ENCODE data around the gene TNNC1. TPM values are rescaled to one million over a fixed set of nuclear protein-coding genes. Genes with fewer than 3 reads are reported as not detected.

Gene TNNC1
- total RNA-seq, 3 donors from 2014 or later (not counting 1 experiment from before 2014, with no cell fraction given), result 1.1 to 1.2 TPM; not detected in 1

DNA sequence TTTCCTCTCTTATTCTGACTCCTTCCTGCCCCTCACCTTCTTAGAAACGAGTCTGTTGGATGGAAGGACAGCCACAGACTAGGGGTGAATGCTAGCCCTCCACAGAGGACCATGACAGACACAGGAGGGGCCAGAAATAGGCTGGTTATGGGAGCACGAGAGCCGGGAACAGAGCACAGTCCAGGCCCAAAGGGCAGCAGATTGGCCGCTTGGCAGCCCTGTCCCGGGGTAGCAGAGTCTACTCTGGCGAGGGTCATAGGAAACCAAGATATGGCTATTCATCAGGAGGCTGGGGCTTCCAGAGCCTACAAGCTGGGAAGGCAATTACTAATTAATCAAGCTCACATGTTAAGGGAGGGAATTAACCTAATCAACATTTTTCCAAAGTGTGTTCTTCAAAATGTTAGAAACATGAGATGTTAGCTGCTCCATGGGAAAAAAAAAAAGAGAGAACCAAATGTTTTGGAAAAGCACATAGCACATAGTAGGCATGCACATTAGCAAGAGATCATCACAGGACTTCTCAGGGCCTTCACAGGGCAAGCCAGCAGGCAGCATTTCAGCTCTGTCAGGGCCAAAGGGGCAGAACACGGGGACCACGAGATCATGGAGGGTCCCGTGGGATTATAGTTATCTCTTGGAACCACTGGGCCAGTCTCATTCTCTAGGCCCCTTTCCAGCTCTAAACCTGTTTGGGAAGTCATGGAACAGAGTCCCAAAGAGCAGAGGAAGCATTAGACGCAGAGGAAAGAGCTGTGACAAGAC, 22.2 kb downstream of the TNNC1 start:
- Mint-ChIP-seq H3K27ac (no peak overlapping the region), H3K4me1 (no peaks in the 10 kb centered on the region), H3K27me3 (ENCODE audit: low read depth in 2 of 2) (peaks cover 0 to 6% of the 10 kb centered on the region in 2 donors), H3K4me3 (no peak overlapping the region), H3K36me3 (no peaks in the 10 kb centered on the region), H3K9me3 (no peaks in the 10 kb centered on the region)
- Histone ChIP-seq H3K27ac (ENCODE audit: low read length) (no peak overlapping the region), H3K36me3 (ENCODE audit: control insufficient read depth, insufficient read depth, low read length) (no peaks in the 10 kb centered on the region), H3K27me3 (ENCODE audit: control insufficient read depth, insufficient read depth, low read length) (no peaks in the 10 kb centered on the region), H3K4me1 (ENCODE audit: control insufficient read depth, insufficient read depth, low read length) (no peaks in the 10 kb centered on the region), H3K4me3 (ENCODE audit: low read length) (no peak overlapping the region), H3K9me3 (ENCODE audit: control insufficient read depth, insufficient read depth, low read length) (no peaks in the 10 kb centered on the region)
- intact Hi-C loops (cut with micrococcal nuclease), result no loop called here
- no peak for DNase-seq
- TF ChIP-seq, protein P1, sequence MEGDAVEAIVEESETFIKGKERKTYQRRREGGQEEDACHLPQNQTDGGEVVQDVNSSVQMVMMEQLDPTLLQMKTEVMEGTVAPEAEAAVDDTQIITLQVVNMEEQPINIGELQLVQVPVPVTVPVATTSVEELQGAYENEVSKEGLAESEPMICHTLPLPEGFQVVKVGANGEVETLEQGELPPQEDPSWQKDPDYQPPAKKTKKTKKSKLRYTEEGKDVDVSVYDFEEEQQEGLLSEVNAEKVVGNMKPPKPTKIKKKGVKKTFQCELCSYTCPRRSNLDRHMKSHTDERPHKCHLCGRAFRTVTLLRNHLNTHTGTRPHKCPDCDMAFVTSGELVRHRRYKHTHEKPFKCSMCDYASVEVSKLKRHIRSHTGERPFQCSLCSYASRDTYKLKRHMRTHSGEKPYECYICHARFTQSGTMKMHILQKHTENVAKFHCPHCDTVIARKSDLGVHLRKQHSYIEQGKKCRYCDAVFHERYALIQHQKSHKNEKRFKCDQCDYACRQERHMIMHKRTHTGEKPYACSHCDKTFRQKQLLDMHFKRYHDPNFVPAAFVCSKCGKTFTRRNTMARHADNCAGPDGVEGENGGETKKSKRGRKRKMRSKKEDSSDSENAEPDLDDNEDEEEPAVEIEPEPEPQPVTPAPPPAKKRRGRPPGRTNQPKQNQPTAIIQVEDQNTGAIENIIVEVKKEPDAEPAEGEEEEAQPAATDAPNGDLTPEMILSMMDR (IDR thresholded peaks at IDR 0.05), result no peak
- 79% methylated on average over 10 of the region's 10 CpGs for WGBS (ENCODE audit: insufficient coverage)
- ATAC-seq, result no peak

DNA sequence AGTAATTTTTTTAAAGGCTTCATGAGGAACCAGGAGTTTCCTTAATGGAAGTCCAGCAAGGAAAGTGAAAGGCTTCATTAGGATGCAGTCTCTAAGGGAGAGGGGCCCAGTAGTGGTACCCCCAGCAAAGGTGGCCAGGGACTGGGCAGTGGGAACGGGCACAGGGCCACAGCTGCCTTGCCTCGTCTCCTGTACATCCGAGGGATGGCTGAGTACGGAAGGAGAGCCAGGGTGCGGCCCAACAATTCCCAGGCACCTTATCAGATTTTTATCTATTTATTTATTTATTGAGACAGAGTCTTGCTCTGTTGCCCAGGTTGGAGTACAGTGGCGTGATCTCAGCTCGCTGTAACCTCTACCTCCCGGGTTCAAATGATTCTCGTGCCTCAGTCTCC, 23.4 kb downstream of the TNNC1 start:
- H3K4me3 Mint-ChIP-seq, result no peak overlapping the region
- WGBS (ENCODE audit: insufficient coverage), result 94% methylated on average over 7 of the region's 9 CpGs
- Histone ChIP-seq H3K27ac (ENCODE audit: low read length) (no peak overlapping the region), H3K9me3 (ENCODE audit: control insufficient read depth, insufficient read depth, low read length) (no peaks in the 10 kb centered on the region), H3K4me1 (ENCODE audit: control insufficient read depth, insufficient read depth, low read length) (no peaks in the 10 kb centered on the region), H3K27me3 (ENCODE audit: control insufficient read depth, insufficient read depth, low read length) (no peaks in the 10 kb centered on the region), H3K36me3 (ENCODE audit: control insufficient read depth, insufficient read depth, low read length) (no peaks in the 10 kb centered on the region), H3K4me3 (ENCODE audit: low read length) (no peak overlapping the region)
- DNase-seq (no peak), ATAC-seq (no peak)
- intact Hi-C loops (cut with micrococcal nuclease), result no loop called here
- TF ChIP-seq, protein P1 (IDR thresholded peaks at IDR 0.05), result no peak
- no peak overlapping the region for H3K27ac Mint-ChIP-seq
- H3K4me1 Mint-ChIP-seq, result no peaks in the 10 kb centered on the region
- no peaks in the 10 kb centered on the region for H3K36me3 Mint-ChIP-seq
- no peaks in the 10 kb centered on the region for H3K9me3 Mint-ChIP-seq
- H3K27me3 Mint-ChIP-seq (ENCODE audit: low read depth in 2 of 2), result peaks cover 0 to 6% of the 10 kb centered on the region in 2 donors

DNA sequence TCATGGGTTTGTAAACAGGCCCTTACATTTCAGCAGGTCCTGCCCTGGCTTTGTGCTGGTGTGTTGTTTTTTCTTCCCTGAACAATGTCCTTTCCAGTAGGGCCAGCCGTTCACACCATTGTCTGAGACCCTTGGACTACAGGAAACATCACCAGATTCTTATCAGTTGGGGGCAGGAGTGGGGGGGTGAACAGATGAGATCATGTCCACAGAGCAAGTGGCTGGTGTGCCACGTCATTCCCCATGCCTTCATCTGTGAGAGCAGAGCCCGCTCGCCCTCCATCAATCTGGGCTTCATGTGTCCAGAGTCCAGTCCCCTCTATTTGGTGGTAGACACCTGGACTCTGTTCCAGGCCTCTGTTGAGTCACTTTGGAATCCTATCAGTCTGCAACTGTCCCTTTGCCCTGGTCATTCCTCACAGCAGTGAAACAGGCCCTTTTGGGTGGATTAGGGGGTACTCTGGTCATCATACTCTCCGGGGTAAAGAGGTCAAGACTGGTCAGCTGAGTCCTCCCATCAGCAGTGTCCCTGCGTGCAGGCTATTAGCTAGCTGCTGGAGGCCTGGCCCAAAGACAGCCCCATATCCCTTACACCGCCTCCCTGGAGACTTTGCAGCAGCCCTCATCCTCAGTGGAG, 23.9 kb downstream of the TNNC1 start:
- DNase-seq, result no peak
- H3K36me3 Mint-ChIP-seq, result no peaks in the 10 kb centered on the region

More for the DNA sequence above, 23.9 kb downstream of the TNNC1 start:
- Mint-ChIP-seq H3K27ac (no peak overlapping the region), H3K4me1 (no peaks in the 10 kb centered on the region), H3K4me3 (no peak overlapping the region), H3K9me3 (no peaks in the 10 kb centered on the region), H3K27me3 (ENCODE audit: low read depth in 2 of 2) (peaks cover 0 to 6% of the 10 kb centered on the region in 2 donors)
- no peaks in the 10 kb centered on the region for H3K4me1 ChIP-seq (ENCODE audit: control insufficient read depth, insufficient read depth, low read length)
- intact Hi-C loops (cut with micrococcal nuclease), result no loop called here
- TF ChIP-seq, protein P1 (IDR thresholded peaks at IDR 0.05), result no peak
- H3K4me3 ChIP-seq (ENCODE audit: low read length), result no peak overlapping the region
- ATAC-seq, result no peak
- no peak overlapping the region for H3K27ac ChIP-seq (ENCODE audit: low read length)
- no peaks in the 10 kb centered on the region for H3K36me3 ChIP-seq (ENCODE audit: control insufficient read depth, insufficient read depth, low read length)
- H3K27me3 ChIP-seq (ENCODE audit: control insufficient read depth, insufficient read depth, low read length), result no peaks in the 10 kb centered on the region
- no peaks in the 10 kb centered on the region for H3K9me3 ChIP-seq (ENCODE audit: control insufficient read depth, insufficient read depth, low read length)
- 79% methylated on average over 6 of the region's 7 CpGs for WGBS (ENCODE audit: insufficient coverage)

Data from natural killer cell (primary cell).